DMS 273 (cell line): Measurements from ENCODE around the gene CHST8.
"Not testable (repeated sequence)": the region's sequence is repeated elsewhere in the genome, so short reads cannot be mapped to it uniquely, and the experiment has no call there.

Experiments used
- DNase-seq: peaks from one replicate; lab custom pipeline; 2025; ENCODE audit not compliant: unreplicated experiment; lab: John Stamatoyannopoulos, UW

CHST8 gene

GRCh38 chr19:33641956-33642498 is 20.3 kb downstream of the CHST8 start:
- DNase-seq: no peak

DNA sequence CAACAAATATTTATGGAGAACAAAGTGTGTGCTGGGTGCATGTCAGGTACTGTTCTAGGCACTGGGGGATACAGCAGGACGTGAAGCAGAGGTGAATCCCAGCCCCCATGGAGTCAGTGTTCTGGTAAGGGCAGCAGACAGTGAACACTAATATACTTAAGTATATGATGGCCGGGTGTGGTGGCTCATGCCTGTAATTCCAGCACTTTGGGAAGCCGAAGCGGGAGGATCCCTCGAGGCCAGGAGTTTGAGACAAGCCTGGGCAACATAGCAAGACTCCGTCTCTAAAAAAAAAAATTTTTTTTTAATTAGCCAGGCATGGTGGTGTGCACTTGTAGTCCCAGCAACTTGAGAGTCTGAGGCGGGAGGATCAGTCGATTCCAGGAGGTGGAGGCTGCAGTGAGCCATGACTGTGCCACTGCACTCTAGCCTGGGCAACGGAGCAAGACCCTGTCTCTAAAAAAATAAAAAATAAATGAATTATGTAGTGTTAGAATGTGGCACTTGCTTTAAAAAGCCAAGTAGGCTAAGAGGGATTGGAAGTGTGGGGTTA is 22.6 kb downstream of the CHST8 start:
- no peak for DNase-seq

- no peak for DNase-seq
Observed at GRCh38 chr19:33646306-33646705, 24.6 kb downstream of the CHST8 start.

- DNase-seq: no peak
Observed at GRCh38 chr19:33647146-33647545, 25.4 kb downstream of the CHST8 start.

DNA sequence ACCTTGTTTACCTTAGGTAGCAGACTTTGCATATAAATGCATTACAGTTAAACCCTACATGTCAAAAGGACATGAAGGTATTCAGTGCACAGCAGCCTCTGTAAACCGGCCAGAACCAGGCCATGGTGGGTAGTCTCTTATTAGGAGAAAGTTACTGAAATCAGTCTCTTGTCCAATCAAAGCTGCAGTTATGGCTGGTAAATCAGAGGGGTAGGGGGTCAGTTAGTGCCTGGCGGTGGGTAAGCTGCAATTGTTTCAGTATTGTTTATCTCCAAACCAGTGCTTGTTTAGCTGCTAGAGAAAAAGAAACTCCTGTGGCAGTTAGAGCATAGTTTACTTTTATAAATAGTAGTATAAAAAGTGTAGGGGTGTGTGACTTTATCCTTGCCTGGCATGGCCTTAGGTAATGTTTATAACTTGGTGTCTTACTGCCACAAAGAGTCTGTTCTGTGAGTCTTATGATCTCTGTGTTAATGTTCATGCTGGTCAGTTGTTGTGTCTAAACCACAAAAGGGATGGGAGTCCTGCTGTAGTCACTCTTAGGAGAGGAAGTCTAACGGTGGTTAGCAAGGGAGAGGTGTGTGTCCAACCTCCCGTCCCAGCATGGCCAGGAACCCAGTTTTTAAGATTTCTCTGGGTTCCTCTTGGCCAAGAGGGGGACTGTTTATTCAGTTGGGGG is 28.0 kb downstream of the CHST8 start:
- no peak for DNase-seq

DNA sequence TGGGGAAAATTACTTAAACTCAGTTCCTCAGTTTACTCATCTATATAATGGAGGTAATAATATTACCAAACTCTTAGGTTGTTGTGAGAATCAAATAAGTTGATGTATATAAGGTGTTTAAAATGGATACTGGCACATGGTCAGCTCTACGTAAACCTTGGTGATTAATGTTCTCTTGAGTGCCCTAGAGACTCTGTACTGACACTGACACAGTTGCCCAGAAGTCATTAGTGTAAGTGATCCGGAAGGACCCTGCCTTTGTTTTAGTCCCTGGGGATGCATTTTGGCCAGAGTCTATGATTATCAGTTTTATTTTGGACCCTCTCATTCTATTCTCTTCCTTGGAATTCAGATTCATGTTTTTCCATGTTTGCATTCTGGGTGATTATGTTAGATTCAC is 31.9 kb downstream of the CHST8 start:
- DNase-seq: no peak

- DNase-seq: no peak
Observed at GRCh38 chr19:33654840-33655508, 33.2 kb downstream of the CHST8 start.

DNA sequence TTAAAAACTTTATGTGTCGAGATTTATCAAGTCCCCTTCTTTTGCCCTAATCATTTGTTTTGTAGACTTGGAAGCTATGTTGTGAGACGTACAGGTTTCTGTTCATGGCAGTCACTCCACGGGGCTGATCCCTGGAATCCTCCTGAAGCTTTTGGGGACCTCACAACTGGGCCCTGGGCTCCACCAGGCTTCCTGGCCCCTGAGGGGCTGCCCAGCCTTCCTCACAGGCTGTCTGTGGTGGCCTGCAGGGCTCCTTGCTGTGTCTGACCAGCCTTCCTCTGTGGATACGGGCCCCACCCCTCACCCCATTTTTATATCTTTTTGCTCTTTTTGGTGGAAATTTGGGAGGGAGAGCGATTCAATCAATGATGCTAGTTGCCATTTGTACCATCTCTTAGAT is 38.1 kb downstream of the CHST8 start:
- DNase-seq: no peak

- DNase-seq: no peak
Observed at GRCh38 chr19:33660410-33661124, 38.8 kb downstream of the CHST8 start.

DNA sequence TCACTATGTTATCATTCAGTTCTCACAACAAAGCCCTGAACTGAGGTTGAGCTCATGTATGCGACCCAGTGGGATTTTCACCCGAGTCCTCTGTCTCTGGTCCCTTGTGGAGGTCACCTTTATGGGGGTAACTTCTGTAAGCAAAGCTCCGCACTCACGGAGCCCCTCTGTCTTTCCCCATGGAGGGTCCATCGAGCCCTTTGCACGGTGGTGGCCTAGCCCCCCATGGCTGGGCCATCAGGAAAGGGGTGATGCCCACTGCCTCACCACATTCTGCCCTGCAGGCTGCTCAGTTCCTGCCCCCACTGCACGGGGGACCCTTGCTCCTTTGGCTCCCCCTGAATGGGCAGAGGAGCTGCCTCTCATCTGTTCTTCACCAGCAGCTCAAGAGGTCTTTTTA is 39.6 kb downstream of the CHST8 start:
- no peak for DNase-seq

DNA sequence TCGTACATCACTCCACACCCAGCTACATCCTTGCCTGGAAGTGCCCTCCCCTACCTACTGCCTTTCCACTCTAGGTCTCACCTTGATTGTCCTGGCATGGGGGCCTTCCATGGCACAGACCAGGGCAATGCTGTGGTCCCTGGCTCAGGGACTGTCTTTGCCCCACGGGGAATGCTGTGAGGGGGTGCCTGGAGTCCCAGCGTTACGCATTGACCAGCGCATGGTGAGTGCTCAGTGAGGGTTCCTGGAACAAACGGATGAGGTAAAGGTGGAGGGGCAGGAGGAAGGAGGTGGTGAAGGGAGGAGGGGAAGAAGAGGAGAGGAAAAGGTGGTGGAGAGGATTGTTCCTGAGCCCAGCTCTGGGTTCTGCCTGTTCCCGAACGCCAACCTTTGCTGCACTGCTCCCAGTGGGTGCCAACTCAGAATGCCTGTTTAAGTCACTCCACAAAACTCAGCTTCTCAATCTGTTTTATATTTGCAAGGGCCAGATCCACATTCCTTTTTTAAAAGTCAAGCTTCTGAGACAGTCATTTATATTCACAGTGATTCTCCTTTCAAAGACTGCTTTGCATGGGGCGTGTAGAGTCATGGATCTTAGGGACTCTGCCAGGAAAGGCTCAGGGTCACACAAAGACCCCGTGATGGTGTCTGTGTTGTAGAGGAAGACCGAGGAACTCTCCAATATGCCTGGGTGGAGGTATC is 40.8 kb downstream of the CHST8 start:
- no peak for DNase-seq

- DNase-seq: not testable (repeated sequence)
Observed at GRCh38 chr19:33663316-33663715, 41.6 kb downstream of the CHST8 start.

GRCh38 chr19:33664744-33665143 is 43.0 kb downstream of the CHST8 start:
- DNase-seq: no peak

DNA sequence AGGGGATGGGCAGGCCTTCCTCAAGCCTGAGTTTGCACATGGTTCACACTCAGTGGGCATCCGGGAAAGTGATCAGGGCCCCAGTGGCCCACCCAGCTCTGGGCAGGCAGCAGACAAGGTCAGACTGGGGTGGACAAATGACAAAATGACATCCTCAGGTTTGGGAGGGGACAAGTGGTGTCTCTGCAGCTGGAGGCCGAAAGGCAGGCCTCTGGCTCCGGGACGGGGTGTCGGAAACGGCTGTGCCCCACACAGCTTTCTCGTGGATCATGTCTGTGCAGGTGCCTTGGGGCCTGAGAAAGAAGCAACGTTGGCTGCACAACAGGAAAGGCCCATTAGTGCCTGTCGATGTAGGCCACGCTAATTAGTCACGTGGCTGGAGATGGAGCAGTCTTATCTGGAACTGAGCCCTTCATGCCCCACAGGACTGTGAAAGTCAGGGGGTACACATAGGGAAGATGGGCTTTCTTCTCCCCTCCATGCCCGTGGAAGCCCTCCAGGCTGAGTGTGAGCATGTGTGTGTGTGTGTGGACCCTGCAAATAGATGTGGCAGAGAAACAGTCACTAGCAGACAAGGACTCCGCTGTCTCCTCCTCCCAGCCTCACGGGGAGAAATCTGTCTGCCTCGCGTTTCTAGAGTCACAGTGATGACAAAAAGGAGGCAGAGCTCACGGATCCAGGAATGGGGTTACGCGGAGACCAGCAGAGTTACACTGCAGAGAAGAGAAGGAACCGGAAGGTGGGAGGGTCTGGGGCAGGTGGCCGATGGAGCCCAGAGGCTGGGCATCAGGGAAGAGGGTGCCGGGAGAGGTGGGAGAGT is 44.2 kb downstream of the CHST8 start:
- no peak for DNase-seq

- DNase-seq: no peak
Observed at GRCh38 chr19:33667141-33667650, 45.4 kb downstream of the CHST8 start.

DNA sequence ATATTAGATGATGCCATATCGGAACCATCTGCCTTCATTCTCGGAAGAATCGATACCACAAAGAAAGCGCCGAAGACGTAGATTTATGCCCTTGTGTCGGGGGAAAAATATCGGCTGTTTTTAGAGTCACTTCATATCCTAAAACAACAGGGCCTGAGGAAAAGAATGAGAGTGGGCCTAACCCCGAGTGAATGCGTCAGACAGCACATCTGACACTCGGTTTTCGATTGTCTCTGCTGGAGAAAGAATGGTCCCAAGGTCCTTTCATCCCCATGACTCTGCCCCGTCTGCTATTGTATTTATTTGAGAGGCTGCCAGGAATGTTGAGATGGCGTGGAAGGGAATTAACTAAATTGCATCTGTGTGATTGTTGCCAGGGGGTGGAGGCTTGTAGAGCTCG is 46.1 kb downstream of the CHST8 start:
- DNase-seq: no peak

GRCh38 chr19:33668968-33669367 is 47.2 kb downstream of the CHST8 start:
- DNase-seq: no peak

DNA sequence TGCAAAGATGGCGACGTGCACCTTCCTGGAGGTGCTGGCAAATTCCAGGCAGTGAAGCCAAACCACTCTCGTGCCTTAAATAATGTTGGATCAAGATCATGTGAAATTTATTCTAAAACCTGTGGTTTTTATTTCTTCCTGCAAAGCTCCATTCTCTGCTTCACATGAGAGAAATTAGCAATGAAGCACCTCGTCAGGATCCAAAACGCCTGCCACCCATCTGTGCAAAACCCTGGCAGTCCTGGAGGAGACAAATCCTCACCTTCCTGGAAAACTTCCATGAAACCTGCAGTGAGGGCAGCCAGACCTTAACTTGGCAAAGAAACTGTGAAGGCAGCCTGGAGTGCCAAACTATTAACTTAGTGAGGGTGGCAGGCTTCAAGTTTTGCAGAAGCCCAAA is 47.6 kb downstream of the CHST8 start:
- no peak for DNase-seq

DNA sequence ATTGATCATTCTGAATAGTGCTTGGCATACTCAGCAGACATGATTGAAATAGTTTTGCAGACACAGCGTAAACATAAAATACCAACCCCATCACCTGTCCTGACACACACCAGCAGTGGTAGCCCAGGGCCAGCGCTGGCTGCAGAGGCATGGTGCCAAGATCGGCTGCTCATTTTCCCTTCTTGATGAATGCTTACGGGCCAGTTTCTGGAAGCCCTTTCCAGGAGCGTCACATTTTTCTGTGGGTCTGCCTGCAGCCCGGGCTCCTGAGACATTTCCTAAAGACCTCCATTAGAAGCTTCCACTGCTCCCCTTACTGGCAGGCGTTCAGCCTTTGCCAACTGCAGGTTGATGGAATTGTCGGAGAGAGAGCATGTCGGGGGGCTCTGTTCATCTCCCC is 48.6 kb downstream of the CHST8 start:
- no peak for DNase-seq

GRCh38 chr19:33671211-33671610 is 49.5 kb downstream of the CHST8 start:
- DNase-seq: no peak
